B cell (primary cell): ENCODE results near the gene IRS1. TPM values are rescaled to one million over a fixed set of nuclear protein-coding genes. Genes with fewer than 3 reads are reported as not detected.

ENCODE experiments used
- ATAC-seq: fragments of 200-7000 bp; cut with Tn5 transposase; one replicate; pipeline ENCODE4 v1.10.0; 2021; ENCODE audit warnings: low read depth, mild to moderate bottlenecking, moderate number of reproducible peaks, moderate library complexity
- CTCF ChIA-PET: fragments of 350-600 bp; sonication (Branson Sonifier 250); formaldehyde crosslinking; loops from one replicate; lab custom pipeline; 2021; ENCODE audit warnings: antibody characterized with exemption, inconsistent platforms; lab: Charles Lee
- POLR2A ChIA-PET: fragments of 350-600 bp; sonication (Branson Sonifier 250); formaldehyde crosslinking; loops from one replicate; lab custom pipeline; 2021; ENCODE audit warnings: antibody characterized with exemption; lab: Charles Lee
- DNase-seq: peaks from one replicate; pipeline ENCODE4 v3.0.0; 2013
- H2AFZ ChIP-seq: 2 replicates; pipeline ENCODE4 v1.6.1; 2012; ENCODE audit warnings: mild to moderate bottlenecking, low read depth, low read length; ENCODE audit not compliant: insufficient read depth, poor library complexity, severe bottlenecking
- H3K27ac ChIP-seq, 2 donors: 1 replicate in 1 of 2; 2 replicates in 1 of 2; pipeline ENCODE4 v1.5.1; 2012 to 2013; ENCODE audit warnings: low read length in 2 of 2, mild to moderate bottlenecking in 2 of 2, moderate library complexity in 1 of 2
- H3K27me3 ChIP-seq, 4 experiments: fragments of 200-600 bp in 1 of 4; sonication (generic) in 1 of 4; replicated peaks in 1 of 4; 1 replicate in 2 of 4; 2 replicates in 2 of 4; pipeline versions ENCODE4 v1.6.1 to v1.7.0; 2013 to 2016; ENCODE audit warnings: low read length in 3 of 4, mild to moderate bottlenecking in 2 of 4, mixed read lengths in 1 of 4, moderate library complexity in 1 of 4; ENCODE audit not compliant: insufficient read depth in 4 of 4, control insufficient read depth in 3 of 4; ENCODE audit errors: control extremely low read depth in 1 of 4
- H3K36me3 ChIP-seq, 2 experiments: replicated peaks in 1 of 2; 1 replicate in 1 of 2; 2 replicates in 1 of 2; pipeline versions ENCODE4 v1.6.1 to v1.7.1; 2013; ENCODE audit warnings: low read length in 1 of 2; ENCODE audit not compliant: insufficient read depth in 2 of 2, control insufficient read depth in 1 of 2; ENCODE audit errors: control extremely low read depth in 1 of 2, extremely low read depth in 1 of 2
- H3K4me1 ChIP-seq, 2 donors: fragments of 200-600 bp in 1 of 2; sonication (generic) in 1 of 2; 1 replicate in 1 of 2; 2 replicates in 1 of 2; pipeline versions ENCODE4 v1.5.1 to v1.6.1; 2013 to 2017; ENCODE audit warnings: low read length in 2 of 2; ENCODE audit not compliant: control insufficient read depth in 2 of 2, insufficient read depth in 2 of 2
- H3K4me2 ChIP-seq: replicated peaks from 2 replicates; pipeline ENCODE3; 2012; ENCODE audit warnings: mild to moderate bottlenecking, low read depth, low read length; ENCODE audit not compliant: poor library complexity, severe bottlenecking
- H3K4me3 ChIP-seq, 5 experiments: fragments of 200-600 bp in 1 of 5; sonication (generic) in 1 of 5; 1 replicate in 3 of 5; 2 replicates in 2 of 5; pipeline versions ENCODE4 v1.5.1 to v1.7.0; 2011 to 2016; ENCODE audit warnings: low read length in 4 of 5, mild to moderate bottlenecking in 4 of 5, low read depth in 2 of 5, control low read depth in 1 of 5, moderate library complexity in 1 of 5; ENCODE audit not compliant: insufficient read depth in 1 of 5; ENCODE audit errors: control extremely low read depth in 1 of 5, extremely low read depth in 1 of 5
- H3K79me2 ChIP-seq: fragments of 200-600 bp; sonication (generic); one replicate; pipeline ENCODE4 v1.6.0; 2016; ENCODE audit warnings: low read length; ENCODE audit not compliant: control insufficient read depth, insufficient read depth
- H3K9ac ChIP-seq: fragments of 200-600 bp; sonication (generic); 2 replicates; pipeline ENCODE4 v1.6.1; 2017; ENCODE audit warnings: mild to moderate bottlenecking, low read length, moderate library complexity
- H3K9me3 ChIP-seq, 3 donors: one replicate each; pipeline versions ENCODE4 v1.6.1 to v1.7.1; 2013; ENCODE audit warnings: low read length in 2 of 3; ENCODE audit not compliant: control insufficient read depth in 2 of 3, insufficient read depth in 1 of 3; ENCODE audit errors: control extremely low read depth in 1 of 3
- H4K20me1 ChIP-seq: 2 replicates; pipeline ENCODE4 v1.6.0; 2012; ENCODE audit warnings: mild to moderate bottlenecking, low read length; ENCODE audit not compliant: insufficient read depth, control insufficient read depth, poor library complexity, severe bottlenecking
- H3K27ac Mint-ChIP-seq: one replicate; pipeline ENCODE4 v1.8.0; 2021; ENCODE audit warnings: mixed read lengths
- H3K27me3 Mint-ChIP-seq: one replicate; pipeline ENCODE4 v1.8.0; 2021; ENCODE audit warnings: mixed read lengths
- H3K4me1 Mint-ChIP-seq: one replicate; pipeline ENCODE4 v1.8.0; 2021; ENCODE audit warnings: mixed read lengths
- H3K4me3 Mint-ChIP-seq: one replicate; pipeline ENCODE4 v1.8.0; 2021; ENCODE audit warnings: mixed read lengths
- H3K9me3 Mint-ChIP-seq: one replicate; pipeline ENCODE4 v1.8.0; 2022; ENCODE audit warnings: mixed read lengths; ENCODE audit not compliant: insufficient read depth
- CTCF ChIP-seq: fragments of 200-600 bp; IDR thresholded peaks from one replicate; pipeline ENCODE4 v1.8.0; 2022; ENCODE audit warnings: antibody characterized with exemption, mild to moderate bottlenecking
- EZH2 ChIP-seq: IDR thresholded peaks from 2 replicates; pipeline ENCODE4 v1.6.1; 2012; ENCODE audit warnings: borderline replicate concordance, low read depth, mild to moderate bottlenecking, moderate library complexity, low read length; ENCODE audit not compliant: insufficient read depth, poor library complexity, severe bottlenecking
- WGBS: methylation state at CpG from one replicate; pipeline ENCODE4 v1.1.5; 2013; ENCODE audit warnings: missing lambda C conversion rate; ENCODE audit not compliant: insufficient coverage; 5-methylcytosine and 5-hydroxymethylcytosine counted together
- intact Hi-C: fragments of 100-400 bp; cut with micrococcal nuclease; formaldehyde crosslinking; loops from one replicate; pipeline ENCODE4 v1.10.0; 2022
- polyA plus RNA-seq: library from polyadenylated mRNA; depleted of rRNA; stranded (reverse); fragments of >200 nt; gene quantifications from 2 replicates; pipeline ENCODE4 v1.2.3, GENCODE V29; 2012
- total RNA-seq, 2 donors: library from RNA; stranded (reverse); fragments of 120-200 nt in 1 of 2; gene quantifications; 1 replicate in 1 of 2; 2 replicates in 1 of 2; pipeline versions ENCODE4 v1.2.3 to v1.2.4, GENCODE V29; 2013 to 2022

The IRS1 gene
- total and polyA plus RNA-seq, 2 donors (not counting 1 experiment from before 2014, with no cell fraction given), result 3.8 to 11.9 TPM

- Histone ChIP-seq H3K27ac (no peak overlapping the region), H3K9ac (no peak overlapping the region), H3K9me3 (no peaks in the 10 kb centered on the region), H3K79me2 (no peaks in the 10 kb centered on the region), H3K4me3 (no peak overlapping the region), H2AFZ (no peak overlapping the region), H3K36me3 (no peaks in the 10 kb centered on the region), H3K4me1 (no peaks in the 10 kb centered on the region), H4K20me1 (no peaks in the 10 kb centered on the region), H3K27me3 (no peaks in the 10 kb centered on the region), H3K4me2 (no peak overlapping the region)
- intact Hi-C loops, result no loop called here
- TF ChIP-seq EZH2 (no peak), CTCF (no peak)
- WGBS, result 92% methylated on average over 3 of the region's 3 CpGs
- ATAC-seq (no peak), DNase-seq (no peak)
- ChIA-PET POLR2A (no interaction called here), CTCF (no interaction called here)
- peaks cover 15% of the 10 kb centered on the region for H3K27me3 Mint-ChIP-seq
- H3K4me3 Mint-ChIP-seq, result no peak overlapping the region
- H3K4me1 Mint-ChIP-seq, result no peaks in the 10 kb centered on the region
- H3K27ac Mint-ChIP-seq, result no peak overlapping the region
- peaks cover 4% of the 10 kb centered on the region for H3K9me3 Mint-ChIP-seq
Observed at GRCh38 chr2:226705965-226706364, 93.7 kb downstream of the IRS1 start.

- no peaks in the 10 kb centered on the region for H3K4me1 Mint-ChIP-seq
- H3K9me3 ChIP-seq, result no peaks in the 10 kb centered on the region
- H2AFZ ChIP-seq, result no peak overlapping the region
- no peaks in the 10 kb centered on the region for H4K20me1 ChIP-seq
- ATAC-seq (no peak), DNase-seq (no peak)
- no peak overlapping the region for H3K4me3 ChIP-seq
- ChIA-PET CTCF (no interaction called here), POLR2A (no interaction called here)
- TF ChIP-seq EZH2 (no peak), CTCF (no peak)
- no peak overlapping the region for H3K4me2 ChIP-seq
- no peaks in the 10 kb centered on the region for H3K79me2 ChIP-seq
- no peak overlapping the region for H3K27ac Mint-ChIP-seq
- H3K27ac ChIP-seq, result no peak overlapping the region
- H3K27me3 Mint-ChIP-seq, result peaks cover 15% of the 10 kb centered on the region
- intact Hi-C loops, result no loop called here
- no peak overlapping the region for H3K9ac ChIP-seq
- H3K36me3 ChIP-seq, result no peaks in the 10 kb centered on the region
- WGBS, result 100% methylated on average over 1 of the region's 8 CpGs
- H3K27me3 ChIP-seq, result no peaks in the 10 kb centered on the region
- no peak overlapping the region for H3K4me3 Mint-ChIP-seq
- no peaks in the 10 kb centered on the region for H3K4me1 ChIP-seq
- peaks cover 1% of the 10 kb centered on the region for H3K9me3 Mint-ChIP-seq
Observed at GRCh38 chr2:226705133-226705886, 94.3 kb downstream of the IRS1 start.
